Subcutaneous adipose tissue (tissue), 4 donors: ENCODE results near the gene UBFD1. TPM values are rescaled to one million over a fixed set of nuclear protein-coding genes. Genes with fewer than 3 reads are reported as not detected.

Source experiments
- total RNA-seq, 4 donors: library from RNA; depleted of rRNA; stranded (reverse); fragments of >200 nt; gene quantifications; one replicate each; pipeline ENCODE4 v1.1.0, GENCODE V29; 2016
- TF ChIP-seq, protein P1 (sequence below): fragments of 450-650 bp; IDR thresholded peaks from one replicate; pipeline ENCODE4 v1.5.1; 2016; ENCODE audit warnings: low read depth, mild to moderate bottlenecking, control low read depth, antibody characterized with exemption, moderate library complexity

Gene UBFD1, protein sequence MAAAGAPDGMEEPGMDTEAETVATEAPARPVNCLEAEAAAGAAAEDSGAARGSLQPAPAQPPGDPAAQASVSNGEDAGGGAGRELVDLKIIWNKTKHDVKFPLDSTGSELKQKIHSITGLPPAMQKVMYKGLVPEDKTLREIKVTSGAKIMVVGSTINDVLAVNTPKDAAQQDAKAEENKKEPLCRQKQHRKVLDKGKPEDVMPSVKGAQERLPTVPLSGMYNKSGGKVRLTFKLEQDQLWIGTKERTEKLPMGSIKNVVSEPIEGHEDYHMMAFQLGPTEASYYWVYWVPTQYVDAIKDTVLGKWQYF
- total RNA-seq: 10 to 100 TPM; 33.1 to 95.1 (median 58.7) TPM

DNA sequence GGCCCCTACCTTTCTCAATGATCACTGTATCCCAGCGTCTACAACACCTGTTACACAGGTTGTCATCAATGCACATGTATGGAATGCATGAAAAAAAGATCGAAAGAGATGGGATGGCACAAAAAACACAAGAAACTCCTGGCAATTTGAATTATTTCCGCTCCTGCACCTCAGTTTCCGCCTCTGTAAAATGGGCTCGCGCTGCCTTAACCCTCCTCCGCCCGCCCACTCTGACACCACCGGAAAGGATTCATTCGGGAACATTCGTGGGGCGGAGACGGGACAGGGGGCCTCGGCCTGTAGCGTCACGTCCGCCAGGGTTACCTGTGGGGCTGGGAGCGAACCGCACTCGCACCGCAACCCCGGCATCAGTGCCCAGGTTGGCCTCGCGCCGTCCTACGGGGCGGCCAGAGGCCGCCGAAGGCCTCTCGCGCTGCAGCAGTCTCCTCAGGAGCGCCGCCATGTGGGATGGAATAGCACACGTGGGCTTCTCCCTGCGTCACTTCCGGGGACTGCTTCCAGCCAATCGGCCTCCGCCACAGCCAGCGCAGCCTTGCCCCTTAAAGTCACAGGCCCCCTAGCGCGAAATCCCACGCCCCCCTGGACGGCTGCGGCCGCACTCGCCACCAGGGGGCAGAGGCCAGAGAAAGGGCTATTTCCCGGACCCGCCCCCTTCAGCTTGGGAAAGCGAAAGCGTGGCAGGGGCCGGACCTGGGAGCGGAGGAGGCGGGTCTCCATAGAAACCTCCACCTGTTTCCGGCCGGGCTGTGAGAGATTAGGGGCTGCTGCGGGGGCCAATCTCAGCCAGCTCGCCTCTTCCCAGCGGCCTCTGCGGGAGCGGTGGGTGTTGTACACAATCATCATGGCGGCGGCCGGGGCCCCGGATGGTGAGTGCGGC is at the start of gene UBFD1, which contains the start of gene EARS2:
UBFD1 (plus strand) TSS at position 847 of the 898 bp plus-strand sequence; CDS start at position 863, 16 bp downstream.
EARS2 (minus strand) TSS at position 470 of the 898 bp plus-strand sequence; CDS start at position 463, 7 bp downstream.
- TF ChIP-seq, protein P1, sequence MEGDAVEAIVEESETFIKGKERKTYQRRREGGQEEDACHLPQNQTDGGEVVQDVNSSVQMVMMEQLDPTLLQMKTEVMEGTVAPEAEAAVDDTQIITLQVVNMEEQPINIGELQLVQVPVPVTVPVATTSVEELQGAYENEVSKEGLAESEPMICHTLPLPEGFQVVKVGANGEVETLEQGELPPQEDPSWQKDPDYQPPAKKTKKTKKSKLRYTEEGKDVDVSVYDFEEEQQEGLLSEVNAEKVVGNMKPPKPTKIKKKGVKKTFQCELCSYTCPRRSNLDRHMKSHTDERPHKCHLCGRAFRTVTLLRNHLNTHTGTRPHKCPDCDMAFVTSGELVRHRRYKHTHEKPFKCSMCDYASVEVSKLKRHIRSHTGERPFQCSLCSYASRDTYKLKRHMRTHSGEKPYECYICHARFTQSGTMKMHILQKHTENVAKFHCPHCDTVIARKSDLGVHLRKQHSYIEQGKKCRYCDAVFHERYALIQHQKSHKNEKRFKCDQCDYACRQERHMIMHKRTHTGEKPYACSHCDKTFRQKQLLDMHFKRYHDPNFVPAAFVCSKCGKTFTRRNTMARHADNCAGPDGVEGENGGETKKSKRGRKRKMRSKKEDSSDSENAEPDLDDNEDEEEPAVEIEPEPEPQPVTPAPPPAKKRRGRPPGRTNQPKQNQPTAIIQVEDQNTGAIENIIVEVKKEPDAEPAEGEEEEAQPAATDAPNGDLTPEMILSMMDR: no peak

DNA sequence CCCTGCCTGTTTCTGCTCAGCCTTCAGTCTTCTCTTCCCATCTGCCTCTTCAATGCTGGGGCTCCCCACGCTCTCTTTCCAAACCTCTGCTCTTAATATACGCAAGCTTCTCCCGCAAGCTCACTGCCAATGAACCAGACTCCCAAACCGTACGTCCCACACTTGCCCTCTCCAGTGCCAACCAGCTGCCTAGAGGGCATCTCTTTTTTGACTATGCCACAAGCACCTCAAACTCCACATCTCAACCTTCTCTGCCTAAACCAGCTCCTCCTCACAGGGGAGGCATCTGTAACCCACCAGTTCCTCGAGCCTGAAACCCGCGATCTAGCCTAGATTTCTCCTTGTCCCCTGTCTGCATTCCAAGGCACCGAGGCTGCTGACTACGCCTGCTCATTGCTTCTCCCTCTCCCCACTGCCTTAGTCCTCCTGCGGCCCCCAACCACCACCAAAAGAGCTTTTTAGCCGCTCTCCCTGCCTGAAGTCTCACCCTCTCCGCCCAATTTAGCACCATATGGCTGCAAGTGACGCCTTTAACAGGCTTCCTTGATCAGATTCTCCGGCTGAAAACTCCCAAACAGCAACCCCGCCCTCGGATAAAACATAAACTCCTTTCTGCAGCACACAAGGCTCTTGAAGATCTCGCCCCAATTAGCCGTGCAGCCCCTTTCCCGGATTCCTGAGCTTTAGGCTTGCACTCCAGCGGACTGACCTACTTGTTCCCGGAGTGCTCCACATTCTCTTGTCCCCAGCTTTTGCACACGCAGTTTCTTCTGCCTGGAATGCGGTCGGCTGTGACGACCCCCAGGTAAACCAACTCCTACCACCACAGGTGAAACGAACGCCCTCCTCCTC is 48.7 kb upstream of the UBFD1 start:
- TF ChIP-seq, protein P1: no peak

DNA sequence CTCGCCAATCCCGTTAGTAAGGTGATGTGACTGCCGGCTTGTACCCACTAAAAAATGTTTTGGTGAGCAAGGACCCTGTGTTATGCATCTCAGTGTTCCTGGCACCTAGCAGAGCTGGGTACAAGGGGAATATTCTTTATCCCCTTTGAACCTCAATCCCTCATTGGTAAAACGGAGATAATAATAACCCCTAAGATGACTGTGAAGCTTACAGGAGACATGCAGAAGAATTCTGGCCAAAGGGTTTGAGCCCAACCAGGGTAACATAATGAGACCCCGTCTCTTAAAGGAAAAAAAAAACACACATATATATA is 48.1 kb upstream of the UBFD1 start:
- TF ChIP-seq, protein P1: no peak

DNA sequence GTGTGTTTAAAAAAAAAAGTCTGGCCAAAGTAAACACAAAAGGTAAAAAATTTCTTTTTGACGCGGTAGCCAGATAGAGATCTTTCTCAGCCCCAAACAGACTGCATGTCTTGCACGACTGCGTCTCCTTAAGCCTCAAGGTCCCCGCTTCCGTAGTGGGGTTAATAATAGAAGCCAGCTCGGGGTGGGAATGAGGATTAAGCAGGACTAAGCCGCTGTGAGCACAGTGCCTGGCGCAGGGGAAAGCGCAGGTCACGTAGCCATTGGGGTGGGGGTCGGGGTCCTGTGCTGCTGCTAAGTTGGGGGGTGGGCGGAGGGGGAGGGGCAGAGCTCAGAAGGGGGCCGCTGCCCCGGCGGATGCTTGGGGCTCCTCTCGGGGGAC is 47.8 kb upstream of the UBFD1 start:
- TF ChIP-seq, protein P1: no peak

DNA sequence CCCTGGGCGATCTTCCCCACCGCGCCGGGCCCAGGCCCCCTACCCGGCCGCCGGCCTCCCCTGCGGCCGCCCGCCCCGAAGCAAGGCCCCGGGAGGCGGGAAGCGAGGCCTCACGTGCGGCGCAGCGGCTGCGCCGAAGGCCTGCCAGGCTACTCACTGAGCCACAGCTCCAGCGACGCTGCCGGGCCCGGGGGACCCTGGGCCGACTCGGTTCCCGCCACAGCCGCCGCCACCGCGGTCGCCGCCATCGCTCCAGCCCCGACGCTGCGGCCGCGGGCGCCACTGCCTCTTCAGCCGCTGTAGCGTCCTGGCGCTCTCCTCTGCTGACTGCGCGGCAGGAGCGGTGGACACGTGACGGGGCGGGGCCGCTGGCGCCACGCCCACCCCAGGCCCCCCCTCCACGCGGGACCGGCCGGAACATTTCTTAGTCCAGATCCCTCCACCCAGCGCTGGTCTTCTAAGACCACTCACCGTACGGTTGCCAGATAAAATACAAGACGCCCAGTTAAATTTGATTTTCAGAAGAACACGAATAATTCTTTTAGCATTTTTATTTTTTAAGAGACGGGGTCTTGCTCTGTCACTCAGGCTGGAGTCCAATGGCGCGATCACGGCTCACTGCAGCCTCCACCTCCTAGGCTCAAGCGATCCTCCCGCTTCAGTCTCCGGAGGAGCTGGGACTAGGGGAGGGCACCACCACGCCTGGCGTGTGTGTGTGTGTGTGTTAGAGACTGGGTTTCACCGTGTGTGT is 47.2 kb upstream of the UBFD1 start, which contains the start of gene GGA2:
GGA2 (minus strand) TSS at position 331 of the 751 bp plus-strand sequence; CDS start at position 248, 83 bp downstream.
- TF ChIP-seq, protein P1: no peak

DNA sequence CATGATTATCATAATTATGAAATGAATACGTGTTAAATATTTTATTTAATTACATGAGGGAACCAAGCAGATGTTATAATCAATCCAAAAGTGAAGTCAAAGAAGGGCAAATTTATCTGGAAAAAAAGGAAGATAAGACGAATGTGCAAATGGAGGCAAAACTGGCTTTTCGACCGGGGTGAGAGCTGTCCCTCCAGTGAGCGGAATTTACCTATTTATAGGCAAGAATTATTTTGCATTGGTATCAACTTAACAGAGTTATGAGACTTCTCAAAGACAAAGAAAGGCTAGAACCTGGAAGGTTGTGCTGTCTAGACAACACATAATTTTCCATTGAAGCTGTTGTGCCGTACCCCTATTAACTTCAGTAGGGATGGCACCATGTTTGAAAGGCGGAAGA is 45.8 kb upstream of the UBFD1 start:
- TF ChIP-seq, protein P1: no peak
